K562 (cell line): ENCODE measurements around the gene CRYBB2. TPM values are rescaled to one million over a fixed set of nuclear protein-coding genes. Genes with fewer than 3 reads are reported as not detected.

Source experiments
- ATAC-seq: fragments of 200-7000 bp; cut with Tn5 transposase; 3 replicates; pipeline ENCODE4 v1.9.1; 2020; ENCODE audit warnings: moderate library complexity
- BruUV-seq: library from RNA; stranded (reverse); fragments of 400-500 nt; replicated peaks from 2 replicates; lab custom pipeline; 2021; lab: Mats Ljungman, UMichigan
- CTCF ChIA-PET: fragments of 300-600 bp; formaldehyde crosslinking; extraction: SDS; loops from one replicate; lab custom pipeline; 2021; ENCODE audit warnings: low intra/inter-chr PET ratio; lab: Yijun Ruan, JAX
- POLR2A ChIA-PET: fragments of 300-600, 350-650 bp; sonication (Branson Sonifier 250); formaldehyde crosslinking; extraction: SDS; loops from one replicate; lab custom pipeline; 2021; ENCODE audit warnings: antibody characterized with exemption, inconsistent platforms; lab: Yijun Ruan, JAX
- DNase-seq, 4 experiments: peaks; one replicate each; pipeline versions ENCODE4 v3.0.0 to v3.0.0-alpha.2; 2011 to 2018; ENCODE audit warnings: low spot score in 3 of 4, mixed read lengths in 3 of 4; ENCODE audit errors: extremely low read depth in 1 of 4
- FAIRE-seq: peaks from 2 replicates; lab custom pipeline; 2011; peaks lifted over from hg19 to GRCh38; lab: Jason Lieb, UNC
- H2AFZ ChIP-seq: 2 replicates; pipeline ENCODE4 v1.6.0; 2011; ENCODE audit warnings: low read depth, low read length, control low read depth, inconsistent platforms
- H3K27ac ChIP-seq: fragments of 200-600 bp; 3 replicates; pipeline ENCODE4 v1.8.0; 2011; ENCODE audit warnings: low read depth, mild to moderate bottlenecking, control low read depth, inconsistent platforms, low read length, moderate library complexity, mixed read lengths; ENCODE audit errors: extremely low read depth
- H3K27me3 ChIP-seq, 2 experiments: fragments of 300-600 bp in 1 of 2; 2 replicates in 1 of 2; 3 replicates in 1 of 2; pipeline versions ENCODE4 v1.6.0 to v1.8.0; 2011; ENCODE audit warnings: inconsistent platforms in 2 of 2, low read length in 2 of 2, mild to moderate bottlenecking in 1 of 2, mixed read lengths in 1 of 2, moderate library complexity in 1 of 2; ENCODE audit not compliant: control insufficient read depth in 2 of 2, insufficient read depth in 2 of 2
- H3K36me3 ChIP-seq: fragments of 300-600 bp; 3 replicates; pipeline ENCODE4 v1.8.0; 2011; ENCODE audit warnings: mild to moderate bottlenecking, low read length, inconsistent platforms; ENCODE audit not compliant: control insufficient read depth, insufficient read depth
- H3K4me1 ChIP-seq, 2 experiments: fragments of 200-600 bp in 1 of 2; replicated peaks in 1 of 2; 2 replicates in 1 of 2; 3 replicates in 1 of 2; pipeline versions ENCODE4 v1.5.1 to v1.8.0; 2011; ENCODE audit warnings: inconsistent platforms in 2 of 2, low read length in 2 of 2, mild to moderate bottlenecking in 1 of 2, mixed read lengths in 1 of 2, moderate library complexity in 1 of 2; ENCODE audit not compliant: control insufficient read depth in 2 of 2, insufficient read depth in 2 of 2
- H3K4me2 ChIP-seq: 2 replicates; pipeline ENCODE4 v1.6.1; 2011; ENCODE audit warnings: low read length, control low read depth, inconsistent platforms, mixed read lengths; ENCODE audit not compliant: insufficient read depth
- H3K4me3 ChIP-seq: fragments of 200-600 bp; sonication (generic), shearing (Covaris generic); 2 replicates; pipeline ENCODE4 v1.5.1; 2016; ENCODE audit warnings: control low read depth, inconsistent platforms
- H3K79me2 ChIP-seq: fragments of 200-600 bp; 3 replicates; pipeline ENCODE4 v1.8.0; 2011; ENCODE audit warnings: low read length, inconsistent platforms; ENCODE audit not compliant: control insufficient read depth, insufficient read depth
- H3K9ac ChIP-seq, 2 experiments: 2 replicates each; pipeline versions ENCODE4 v1.6.0 to v1.6.1; 2011; ENCODE audit warnings: low read depth in 2 of 2, low read length in 2 of 2, control low read depth in 1 of 2, inconsistent platforms in 1 of 2, mild to moderate bottlenecking in 1 of 2, mixed read lengths in 1 of 2; ENCODE audit not compliant: insufficient read depth in 1 of 2
- H3K9me1 ChIP-seq: one replicate; pipeline ENCODE4 v1.6.0; 2011; ENCODE audit warnings: inconsistent platforms, mild to moderate bottlenecking, low read length, moderate library complexity; ENCODE audit not compliant: control insufficient read depth, insufficient read depth
- H3K9me3 ChIP-seq: replicated peaks from 2 replicates; pipeline ENCODE4 v1.5.1; 2011; ENCODE audit warnings: low read depth, low read length, inconsistent platforms; ENCODE audit not compliant: control insufficient read depth, insufficient read depth
- H4K20me1 ChIP-seq: replicated peaks from 2 replicates; pipeline ENCODE4 v1.6.1; 2011; ENCODE audit warnings: low read length, inconsistent platforms, mixed read lengths; ENCODE audit not compliant: control insufficient read depth, insufficient read depth
- BCLAF1 ChIP-seq, 2 experiments: fragments of 450-650 bp in 1 of 2; IDR thresholded peaks; 2 replicates each; pipeline ENCODE4 v1.6.1; 2011 to 2017; ENCODE audit warnings: low read depth in 2 of 2, antibody characterized with exemption in 1 of 2, borderline replicate concordance in 1 of 2, low read length in 1 of 2, mild to moderate bottlenecking in 1 of 2, mixed read lengths in 1 of 2; ENCODE audit not compliant: control insufficient read depth in 1 of 2
- BHLHE40 ChIP-seq: IDR thresholded peaks from 2 replicates; pipeline ENCODE4 v1.6.1; 2011; ENCODE audit warnings: low read length, improper control_type of control experiment
- MAX ChIP-seq: sonication (generic); formaldehyde crosslinking; IDR thresholded peaks from 2 replicates; pipeline ENCODE4 v1.9.0; 2022; ENCODE audit warnings: mild to moderate bottlenecking, missing genetic modification reagents
- PRMT5 ChIP-seq: sonication (generic); formaldehyde crosslinking; IDR thresholded peaks from 2 replicates; pipeline ENCODE4 v1.5.0; 2020; ENCODE audit warnings: missing genetic modification reagents
- SIX5 ChIP-seq, 2 experiments: IDR thresholded peaks; 2 replicates each; pipeline ENCODE4 v1.6.1; 2011; ENCODE audit warnings: low read length in 2 of 2, borderline replicate concordance in 1 of 2, low read depth in 1 of 2, mild to moderate bottlenecking in 1 of 2, moderate library complexity in 1 of 2; ENCODE audit not compliant: insufficient read depth in 1 of 2
- WGBS: fragments of 100-300 bp; shearing (Covaris generic); methylation state at CpG from one replicate; pipeline ENCODE4 v1.1.6; 2016; ENCODE audit warnings: low coverage, mixed read lengths; ENCODE audit not compliant: insufficient coverage; ENCODE audit errors: missing lambda C conversion rate; 5-methylcytosine and 5-hydroxymethylcytosine counted together
- in situ Hi-C: fragments of 300-500 bp; cut with MboI; formaldehyde crosslinking; loops from 4 replicates; pipeline ENCODE4 v1.15.0; 2018; ENCODE audit warnings: inconsistent platforms, mixed read lengths
- intact Hi-C: fragments of 100-400 bp; cut with micrococcal nuclease; formaldehyde crosslinking; loops from 2 replicates; pipeline ENCODE4 v1.14.2; 2022
- polyA plus RNA-seq, 8 experiments: library from polyadenylated mRNA; depleted of rRNA in 4 of 8; stranded (reverse) in 5 of 8; unstranded in 3 of 8; fragments of >200 nt; fragmentation: Nextera tagmentation in 2 of 8; fragmentation: Illumina TruSeq in 1 of 8; extraction: Ambion mirVana in 2 of 8; extraction: Trizol in 1 of 8; gene quantifications; 2 replicates each; pipeline versions ENCODE4 v1.2.1 to v1.2.3, GENCODE V29; 2011 to 2014; ENCODE audit warnings: inconsistent platforms in 1 of 8, missing spikeins in 1 of 8
- total RNA-seq, 7 experiments: library from RNA; depleted of rRNA in 6 of 7; stranded (reverse); fragments of >200 nt in 6 of 7; fragmentation: Illumina TruSeq in 2 of 7; extraction: Trizol in 2 of 7; gene quantifications; 2 replicates each; pipeline versions ENCODE4 v1.2.1 to v1.2.3, GENCODE V29; 2011 to 2021; ENCODE audit warnings: low replicate concordance in 1 of 7

The CRYBB2 gene
- total and polyA plus RNA-seq, 9 of the 15 experiments (the other 6 are each of a cell fraction or from before 2014, with no cell fraction given): not detected

GRCh38 chr22:25186140-25186539, 33.3 kb upstream of the CRYBB2 start:
- no peaks in the 10 kb centered on the region for H3K9me1 ChIP-seq
- 0% methylated on average over 1 of the region's 3 CpGs for WGBS
- no peak for FAIRE-seq

More at GRCh38 chr22:25186140-25186539, 33.3 kb upstream of the CRYBB2 start:
- no peak overlapping the region for H3K9ac ChIP-seq
- H3K4me2 ChIP-seq: no peak overlapping the region
- DNase-seq: no peak
- ChIA-PET POLR2A (no interaction called here), CTCF (no interaction called here)
- H3K9me3 ChIP-seq: no peaks in the 10 kb centered on the region
- intact Hi-C loops (no loop called here), in situ Hi-C loops (no loop called here)
- no peak overlapping the region for H3K4me3 ChIP-seq
- H3K27me3 ChIP-seq: peaks cover 0 to 17% of the 10 kb centered on the region in 2 experiments; a peak in 1 of 5 replicates
- no peak for TF ChIP-seq SIX5 (IDR thresholded peaks at IDR 0.05; ENCODE audit: borderline replicate concordance in 1 of 2, insufficient read depth in 1 of 2, low read depth in 1 of 2, low read length in 2 of 2)
- TF ChIP-seq PRMT5 (CRISPR knock-in tag): no peak
- no peak for TF ChIP-seq BHLHE40
- no peak for TF ChIP-seq MAX (CRISPR knock-in tag)
- TF ChIP-seq BCLAF1 (IDR thresholded peaks at IDR 0.05; ENCODE audit: borderline replicate concordance in 1 of 2, control insufficient read depth in 1 of 2, low read depth in 2 of 2, low read length in 1 of 2): no peak
- no peak overlapping the region for H2AFZ ChIP-seq
- H3K27ac ChIP-seq: no peak overlapping the region
- no peaks in the 10 kb centered on the region for H3K79me2 ChIP-seq
- no peaks in the 10 kb centered on the region for H4K20me1 ChIP-seq
- ATAC-seq: no peak
- no TSS peak for BruUV-seq
- no peaks in the 10 kb centered on the region for H3K36me3 ChIP-seq
- H3K4me1 ChIP-seq: no peaks in the 10 kb centered on the region
